ENCODE data around the gene STX17.

- TF ChIP-seq, protein P1, sequence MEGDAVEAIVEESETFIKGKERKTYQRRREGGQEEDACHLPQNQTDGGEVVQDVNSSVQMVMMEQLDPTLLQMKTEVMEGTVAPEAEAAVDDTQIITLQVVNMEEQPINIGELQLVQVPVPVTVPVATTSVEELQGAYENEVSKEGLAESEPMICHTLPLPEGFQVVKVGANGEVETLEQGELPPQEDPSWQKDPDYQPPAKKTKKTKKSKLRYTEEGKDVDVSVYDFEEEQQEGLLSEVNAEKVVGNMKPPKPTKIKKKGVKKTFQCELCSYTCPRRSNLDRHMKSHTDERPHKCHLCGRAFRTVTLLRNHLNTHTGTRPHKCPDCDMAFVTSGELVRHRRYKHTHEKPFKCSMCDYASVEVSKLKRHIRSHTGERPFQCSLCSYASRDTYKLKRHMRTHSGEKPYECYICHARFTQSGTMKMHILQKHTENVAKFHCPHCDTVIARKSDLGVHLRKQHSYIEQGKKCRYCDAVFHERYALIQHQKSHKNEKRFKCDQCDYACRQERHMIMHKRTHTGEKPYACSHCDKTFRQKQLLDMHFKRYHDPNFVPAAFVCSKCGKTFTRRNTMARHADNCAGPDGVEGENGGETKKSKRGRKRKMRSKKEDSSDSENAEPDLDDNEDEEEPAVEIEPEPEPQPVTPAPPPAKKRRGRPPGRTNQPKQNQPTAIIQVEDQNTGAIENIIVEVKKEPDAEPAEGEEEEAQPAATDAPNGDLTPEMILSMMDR (IDR thresholded peaks at IDR 0.05): no peak
- TF ChIP-seq POLR2A (IDR thresholded peaks at IDR 0.05): no peak
These were observed 49.2 kb downstream of the STX17 start for GRCh38 chr9:99955606-99956005.

Measured in tibial nerve (tissue), 3 donors.